Liver (tissue), 9 donors: Measurements from ENCODE around the gene MEIS3. TPM values are rescaled to one million over a fixed set of nuclear protein-coding genes. Genes with fewer than 3 reads are reported as not detected.

Source experiments
- DNase-seq: peaks from one replicate; pipeline ENCODE4 v3.0.0-alpha.2; 2017; ENCODE audit warnings: low spot score
- H3K27ac ChIP-seq, 2 donors: one replicate each; pipeline ENCODE4 v1.7.0; 2013; ENCODE audit warnings: inconsistent platforms in 2 of 2, low read length in 2 of 2, control low read depth in 1 of 2, low read depth in 1 of 2, mild to moderate bottlenecking in 1 of 2
- H3K27me3 ChIP-seq, 4 donors: one replicate each; pipeline versions ENCODE4 v1.6.1 to v1.7.0; 2013; ENCODE audit warnings: low read length in 3 of 4, inconsistent platforms in 1 of 4, mild to moderate bottlenecking in 1 of 4, moderate library complexity in 1 of 4; ENCODE audit not compliant: control insufficient read depth in 4 of 4, insufficient read depth in 4 of 4
- H3K36me3 ChIP-seq, 4 donors: one replicate each; pipeline versions ENCODE4 v1.6.1 to v1.7.0; 2013; ENCODE audit warnings: low read length in 3 of 4, mild to moderate bottlenecking in 3 of 4, low read depth in 1 of 4, moderate library complexity in 1 of 4; ENCODE audit not compliant: control insufficient read depth in 4 of 4, insufficient read depth in 3 of 4
- H3K4me1 ChIP-seq, 4 donors: one replicate each; pipeline versions ENCODE4 v1.6.1 to v1.7.0; 2013; ENCODE audit warnings: low read length in 3 of 4, mild to moderate bottlenecking in 3 of 4, moderate library complexity in 1 of 4; ENCODE audit not compliant: control insufficient read depth in 4 of 4, insufficient read depth in 4 of 4
- H3K4me3 ChIP-seq, 3 donors: one replicate each; pipeline versions ENCODE4 v1.6.1 to v1.7.0; 2013; ENCODE audit warnings: low read length in 3 of 3, control low read depth in 1 of 3, low read depth in 1 of 3, mild to moderate bottlenecking in 1 of 3
- H3K9ac ChIP-seq, 2 donors: one replicate each; pipeline ENCODE4 v1.7.0; 2013; ENCODE audit warnings: low read length in 2 of 2, mild to moderate bottlenecking in 2 of 2, moderate library complexity in 2 of 2, control low read depth in 1 of 2, low read depth in 1 of 2
- H3K9me3 ChIP-seq, 4 donors: one replicate each; pipeline versions ENCODE4 v1.6.1 to v1.7.0; 2013; ENCODE audit warnings: low read length in 3 of 4; ENCODE audit not compliant: control insufficient read depth in 4 of 4
- EGR1 ChIP-seq, 2 donors: IDR thresholded peaks; 2 replicates each; pipeline ENCODE4 v1.6.1; 2016 to 2018; ENCODE audit warnings: antibody characterized with exemption in 2 of 2, low read depth in 2 of 2
- FOXA1 ChIP-seq: IDR thresholded peaks from 2 replicates; pipeline ENCODE4 v1.6.1; 2016; ENCODE audit warnings: antibody characterized with exemption
- GABPA ChIP-seq, 2 donors: IDR thresholded peaks in 1 of 2; conservative IDR thresholded peaks in 1 of 2; 2 replicates each; pipeline ENCODE4 v1.6.1; 2016; ENCODE audit warnings: antibody characterized with exemption in 2 of 2, mild to moderate bottlenecking in 1 of 2, moderate library complexity in 1 of 2
- HNF4A ChIP-seq, 2 donors: conservative IDR thresholded peaks; 2 replicates each; pipeline ENCODE4 v1.6.1; 2016; ENCODE audit warnings: antibody characterized with exemption in 2 of 2, mild to moderate bottlenecking in 2 of 2
- HNF4G ChIP-seq: IDR thresholded peaks from 2 replicates; pipeline ENCODE4 v1.6.1; 2016; ENCODE audit warnings: antibody characterized with exemption
- JUND ChIP-seq, 2 donors: IDR thresholded peaks; 2 replicates each; pipeline ENCODE4 v1.6.1; 2016; ENCODE audit warnings: antibody characterized with exemption in 2 of 2
- RAD21 ChIP-seq, 2 donors: IDR thresholded peaks; 2 replicates each; pipeline ENCODE4 v1.6.1; 2016; ENCODE audit warnings: antibody characterized with exemption in 2 of 2, mild to moderate bottlenecking in 2 of 2
- REST ChIP-seq: IDR thresholded peaks from 2 replicates; pipeline ENCODE4 v1.6.1; 2016; ENCODE audit warnings: antibody characterized with exemption, mild to moderate bottlenecking
- RXRA ChIP-seq, 2 donors: IDR thresholded peaks; 2 replicates each; pipeline ENCODE4 v1.6.1; 2017 to 2018; ENCODE audit warnings: antibody characterized with exemption in 2 of 2, mild to moderate bottlenecking in 1 of 2
- SP1 ChIP-seq: IDR thresholded peaks from 2 replicates; pipeline ENCODE4 v1.6.1; 2018; ENCODE audit warnings: antibody characterized with exemption, mild to moderate bottlenecking
- YY1 ChIP-seq: IDR thresholded peaks from 2 replicates; pipeline ENCODE4 v1.6.1; 2016; ENCODE audit warnings: antibody characterized with exemption, mild to moderate bottlenecking
- WGBS: extraction: QIAGEN DNeasy Blood & Tissue Kit; methylation state at CpG from one replicate; pipeline ENCODE4 v1.1.7; 2013; 5-methylcytosine and 5-hydroxymethylcytosine counted together
- polyA plus RNA-seq, 2 donors: library from polyadenylated mRNA; stranded (reverse) in 1 of 2; unstranded in 1 of 2; fragments of 200-250 nt in 1 of 2; fragments of >200 nt in 1 of 2; fragmentation: Nextera tagmentation in 1 of 2; extraction: Ambion mirVana in 1 of 2; gene quantifications; one replicate each; pipeline versions ENCODE4 v1.2.1 to v1.2.3, GENCODE V29; 2013 to 2015
- total RNA-seq, 2 donors: library from RNA; depleted of rRNA; stranded (reverse); fragments of >200 nt; gene quantifications; one replicate each; pipeline ENCODE4 v1.2.3, GENCODE V29; 2014
- TF ChIP-seq, protein P1 (sequence below): IDR thresholded peaks from 2 replicates; pipeline ENCODE4 v1.6.1; 2016; ENCODE audit warnings: antibody characterized with exemption
- TF ChIP-seq, protein P2 (sequence below): IDR thresholded peaks from 2 replicates; pipeline ENCODE4 v1.6.1; 2016; ENCODE audit warnings: antibody characterized with exemption
- donor health status: healthy.
- donor health status: healthy.
- donor health status: healthy.
- donor health status: healthy.
- donor health status: healthy.

MEIS3 gene
- total and polyA plus RNA-seq, 4 donors = 0.50 to 1.3 (median 0.89) TPM

- H3K9me3 ChIP-seq = no peaks in the 10 kb centered on the region
Measured at GRCh38 chr19:47402504-47402903, 16.8 kb downstream of the MEIS3 start.

DNA sequence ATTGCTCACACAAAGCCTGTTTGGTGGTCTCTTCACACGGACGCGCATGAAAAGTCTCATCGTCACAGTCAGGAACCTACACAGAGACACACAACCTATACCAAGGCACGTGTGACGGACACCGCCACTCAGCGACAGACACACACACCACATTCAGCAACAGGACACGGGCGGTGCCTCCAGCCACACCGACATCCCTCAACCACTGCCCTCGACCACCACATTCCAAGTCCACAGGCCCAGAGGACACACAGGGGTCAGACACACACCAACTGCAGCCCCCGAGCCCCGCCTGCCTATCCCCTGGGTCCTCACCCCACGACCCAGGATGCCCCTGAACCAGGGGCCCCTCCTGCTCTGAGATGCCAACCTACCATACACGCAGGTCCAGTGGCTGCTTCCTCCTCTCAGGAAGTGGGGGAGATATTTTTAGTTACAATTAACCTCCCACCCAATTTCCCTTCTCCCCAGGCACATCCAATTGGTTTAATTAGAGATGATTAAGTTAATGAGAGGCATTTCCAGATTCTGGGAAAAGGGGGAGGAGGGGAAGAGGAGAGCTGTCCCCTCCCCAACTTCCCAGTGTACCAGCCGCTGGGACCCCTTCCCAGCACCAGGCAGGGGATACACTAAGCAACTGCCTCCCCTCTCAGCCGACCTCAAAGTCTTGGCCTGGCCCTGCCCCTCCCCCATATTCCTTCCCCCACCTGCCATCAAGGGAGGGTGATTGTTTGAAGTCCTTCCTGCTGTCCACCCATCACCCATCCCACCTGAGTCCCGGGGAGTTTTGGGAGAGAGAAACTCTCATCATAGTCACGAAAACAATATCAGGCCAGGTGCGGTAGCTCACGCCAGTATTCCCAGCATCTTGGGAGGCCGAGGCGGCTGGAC lies 20.4 kb downstream of the MEIS3 start:
- no peak for DNase-seq
- Histone ChIP-seq H3K9ac (no peak overlapping the region), H3K36me3 (no peaks in the 10 kb centered on the region), H3K4me1 (no peaks in the 10 kb centered on the region), H3K27me3 (no peaks in the 10 kb centered on the region), H3K9me3 (no peaks in the 10 kb centered on the region), H3K27ac (no peak overlapping the region), H3K4me3 (no peak overlapping the region)
- TF ChIP-seq RXRA (IDR thresholded peaks at IDR 0.05) (no peak), HNF4A (conservative IDR thresholded peaks at IDR 0.05) (no peak), HNF4G (no peak), REST (no peak), FOXA1 (no peak), SP1 (no peak), EGR1 (IDR thresholded peaks at IDR 0.05; ENCODE audit: low read depth in 2 of 2) (no peak), RAD21 (IDR thresholded peaks at IDR 0.05) (no peak)
- TF ChIP-seq, protein P1, sequence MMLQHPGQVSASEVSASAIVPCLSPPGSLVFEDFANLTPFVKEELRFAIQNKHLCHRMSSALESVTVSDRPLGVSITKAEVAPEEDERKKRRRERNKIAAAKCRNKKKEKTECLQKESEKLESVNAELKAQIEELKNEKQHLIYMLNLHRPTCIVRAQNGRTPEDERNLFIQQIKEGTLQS = no peak
- 56% methylated on average over 24 of the region's 24 CpGs for WGBS

More at GRCh38 chr19:47402504-47402903, 16.8 kb downstream of the MEIS3 start:
- TF ChIP-seq HNF4G = no peak
- no peak for TF ChIP-seq SP1
- no peak for TF ChIP-seq RXRA (IDR thresholded peaks at IDR 0.05)
- no peak for TF ChIP-seq YY1
- no peak for TF ChIP-seq GABPA (IDR thresholded peaks at IDR 0.05 in 1 of 2, conservative IDR thresholded peaks at IDR 0.05 in 1 of 2)
- TF ChIP-seq JUND (IDR thresholded peaks at IDR 0.05) = no peak
- no peak for TF ChIP-seq RAD21 (IDR thresholded peaks at IDR 0.05)
- TF ChIP-seq, protein P2, sequence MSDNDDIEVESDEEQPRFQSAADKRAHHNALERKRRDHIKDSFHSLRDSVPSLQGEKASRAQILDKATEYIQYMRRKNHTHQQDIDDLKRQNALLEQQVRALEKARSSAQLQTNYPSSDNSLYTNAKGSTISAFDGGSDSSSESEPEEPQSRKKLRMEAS = no peak
- TF ChIP-seq, protein P1 = no peak
- TF ChIP-seq EGR1 (IDR thresholded peaks at IDR 0.05; ENCODE audit: low read depth in 2 of 2) = no peak
- no peak for TF ChIP-seq HNF4A (conservative IDR thresholded peaks at IDR 0.05)
- Histone ChIP-seq H3K4me1 (no peaks in the 10 kb centered on the region), H3K27me3 (peaks cover 0 to 4% (median 2%) of the 10 kb centered on the region in 4 donors), H3K9ac (no peak overlapping the region), H3K27ac (no peak overlapping the region), H3K4me3 (no peak overlapping the region), H3K36me3 (no peaks in the 10 kb centered on the region)
- WGBS = 82% methylated on average over 16 of the region's 16 CpGs
- no peak for DNase-seq
